Esophagus squamous epithelium (tissue), 4 donors: ENCODE results near the gene TRMU.

Source experiments
- CTCF ChIP-seq, 6 experiments: fragments of 450-650 bp in 4 of 6; fragments of 200-600 bp in 2 of 6; sonication (generic) in 2 of 6; IDR thresholded peaks; one replicate each; pipeline ENCODE4 v1.5.1; 2016 to 2019; ENCODE audit warnings: antibody characterized with exemption in 6 of 6, mild to moderate bottlenecking in 4 of 6, moderate library complexity in 4 of 6
- POLR2A ChIP-seq, 4 donors: fragments of 450-650 bp; IDR thresholded peaks; one replicate each; pipeline ENCODE4 v1.6.1; 2017; ENCODE audit warnings: antibody characterized with exemption in 4 of 4, mild to moderate bottlenecking in 4 of 4, moderate library complexity in 3 of 4

DNA sequence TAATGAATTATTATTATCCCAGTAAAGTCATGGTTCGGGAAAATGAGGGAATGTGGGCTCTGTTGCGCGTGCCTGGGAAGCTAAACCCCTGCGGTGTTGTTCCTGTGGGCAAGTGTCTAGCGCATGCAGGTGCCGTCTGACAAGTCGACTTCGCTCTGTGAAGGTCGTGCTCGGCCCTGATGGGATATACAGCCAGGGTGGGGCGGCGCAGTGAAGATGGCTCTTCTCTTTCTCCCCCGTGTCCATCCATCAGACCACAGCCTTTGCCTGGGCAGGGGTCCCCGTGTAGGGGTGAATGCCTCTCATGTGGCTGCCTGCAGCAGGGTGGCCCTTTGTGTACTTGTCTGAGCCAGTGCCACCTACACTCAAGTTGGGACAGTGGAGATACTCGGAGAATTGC, 12.8 kb upstream of the TRMU start:
- TF ChIP-seq CTCF (IDR thresholded peaks at IDR 0.05) (no peak), POLR2A (IDR thresholded peaks at IDR 0.05) (no peak)
